Breast epithelium (tissue), 3 donors: ENCODE data around the gene KIAA2012.

Source experiments
- POLR2AphosphoS5 ChIP-seq, 3 donors: sonication (generic); formaldehyde crosslinking; IDR thresholded peaks; one replicate each; pipeline ENCODE4 v1.6.1; 2017; ENCODE audit warnings: antibody characterized with exemption in 3 of 3
- TF ChIP-seq, protein P1 (sequence below), 3 donors: fragments of 450-650 bp; IDR thresholded peaks; one replicate each; pipeline ENCODE4 v1.5.1; 2016 to 2017; ENCODE audit warnings: antibody characterized with exemption in 3 of 3, mild to moderate bottlenecking in 3 of 3, moderate library complexity in 3 of 3

- no peak for TF ChIP-seq POLR2AphosphoS5 (IDR thresholded peaks at IDR 0.05)
- TF ChIP-seq, protein P1, sequence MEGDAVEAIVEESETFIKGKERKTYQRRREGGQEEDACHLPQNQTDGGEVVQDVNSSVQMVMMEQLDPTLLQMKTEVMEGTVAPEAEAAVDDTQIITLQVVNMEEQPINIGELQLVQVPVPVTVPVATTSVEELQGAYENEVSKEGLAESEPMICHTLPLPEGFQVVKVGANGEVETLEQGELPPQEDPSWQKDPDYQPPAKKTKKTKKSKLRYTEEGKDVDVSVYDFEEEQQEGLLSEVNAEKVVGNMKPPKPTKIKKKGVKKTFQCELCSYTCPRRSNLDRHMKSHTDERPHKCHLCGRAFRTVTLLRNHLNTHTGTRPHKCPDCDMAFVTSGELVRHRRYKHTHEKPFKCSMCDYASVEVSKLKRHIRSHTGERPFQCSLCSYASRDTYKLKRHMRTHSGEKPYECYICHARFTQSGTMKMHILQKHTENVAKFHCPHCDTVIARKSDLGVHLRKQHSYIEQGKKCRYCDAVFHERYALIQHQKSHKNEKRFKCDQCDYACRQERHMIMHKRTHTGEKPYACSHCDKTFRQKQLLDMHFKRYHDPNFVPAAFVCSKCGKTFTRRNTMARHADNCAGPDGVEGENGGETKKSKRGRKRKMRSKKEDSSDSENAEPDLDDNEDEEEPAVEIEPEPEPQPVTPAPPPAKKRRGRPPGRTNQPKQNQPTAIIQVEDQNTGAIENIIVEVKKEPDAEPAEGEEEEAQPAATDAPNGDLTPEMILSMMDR (IDR thresholded peaks at IDR 0.05): peak in 1 of 3 donors; percentile 13
Observed at GRCh38 chr2:202158796-202159195, 85.7 kb downstream of the KIAA2012 start.
